ENCODE results near the gene ADIPOR1.
"Not testable (repeated sequence)": the region's sequence is repeated elsewhere in the genome, so short reads cannot be mapped to it uniquely, and the experiment has no call there.

The ADIPOR1 gene

DNA sequence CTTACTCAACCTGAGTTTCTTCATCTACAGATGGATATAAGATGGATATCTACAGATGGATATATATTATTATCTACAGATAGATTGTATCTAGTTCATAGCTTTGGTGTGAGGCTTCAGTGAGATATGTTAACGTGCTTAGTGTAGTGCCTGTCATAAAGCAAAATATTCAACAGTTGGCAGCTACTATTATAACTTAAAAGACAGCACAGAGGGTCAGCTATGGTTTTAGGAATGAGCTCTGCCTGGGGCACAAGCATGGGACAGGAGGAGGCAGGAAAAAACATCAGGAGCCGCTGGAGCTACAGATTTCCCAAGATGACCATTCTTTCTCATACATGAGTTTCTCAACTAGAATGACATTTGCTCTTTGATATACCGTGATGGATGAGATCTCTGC lies 10.2 kb upstream of the ADIPOR1 start:
- DNase-seq: no peak

DNA sequence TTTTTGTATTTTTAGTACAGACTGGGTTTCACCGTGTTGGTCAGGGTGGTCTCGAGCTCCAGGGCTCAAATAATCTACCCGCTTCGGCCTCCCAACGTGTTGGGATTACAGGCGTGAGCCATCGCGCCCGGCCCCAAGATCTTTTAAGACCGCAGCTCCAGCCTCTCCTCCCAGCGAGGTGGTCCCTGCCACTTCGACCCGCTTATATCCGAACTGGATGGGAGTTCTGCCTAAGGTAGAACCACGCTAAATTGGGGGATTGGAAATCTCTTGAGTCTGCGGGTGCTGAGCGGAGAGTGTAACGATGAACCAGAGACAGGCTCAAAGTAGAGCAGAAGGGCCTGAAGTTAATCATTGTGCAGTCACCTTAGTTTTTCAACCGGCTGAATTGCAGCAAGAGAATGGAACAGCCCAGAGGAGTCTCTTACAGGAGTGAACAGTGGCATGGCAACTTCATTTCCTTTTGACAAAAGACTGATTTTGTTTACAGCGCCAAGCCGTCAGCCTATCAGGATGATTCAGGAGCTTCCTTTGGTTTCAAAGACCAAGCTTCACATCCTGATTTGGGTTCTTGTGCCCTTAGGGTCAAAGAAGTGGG lies 9.7 kb upstream of the ADIPOR1 start:
- DNase-seq: peak in 1 of 2 donors; percentile 2

- DNase-seq: peak in 1 of 2 donors; percentile 21
These were observed 8.1 kb upstream of the ADIPOR1 start for GRCh38 chr1:202966006-202966898.

DNA sequence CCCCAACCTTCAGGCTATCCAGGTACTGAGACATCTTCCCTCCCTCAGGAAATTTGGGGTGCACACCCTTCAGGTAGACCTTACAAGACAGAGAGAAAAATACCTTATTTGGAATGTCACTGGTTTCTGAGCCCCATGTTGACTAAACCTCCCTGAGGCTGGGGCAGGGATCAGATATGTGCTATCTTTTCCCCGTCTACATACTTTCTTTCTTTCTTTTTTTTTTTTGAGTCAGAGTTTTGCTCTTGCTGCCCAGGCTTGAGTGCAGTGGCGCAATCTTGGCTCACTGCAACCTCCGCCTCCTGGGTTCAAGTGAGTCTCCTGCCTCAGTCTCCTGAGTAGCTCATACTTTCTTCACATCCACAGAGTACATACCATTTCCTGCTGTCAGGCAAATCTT lies 7.3 kb upstream of the ADIPOR1 start:
- DNase-seq: no peak

- DNase-seq: no peak
These were observed 6.8 kb upstream of the ADIPOR1 start for GRCh38 chr1:202964791-202965410.

DNA sequence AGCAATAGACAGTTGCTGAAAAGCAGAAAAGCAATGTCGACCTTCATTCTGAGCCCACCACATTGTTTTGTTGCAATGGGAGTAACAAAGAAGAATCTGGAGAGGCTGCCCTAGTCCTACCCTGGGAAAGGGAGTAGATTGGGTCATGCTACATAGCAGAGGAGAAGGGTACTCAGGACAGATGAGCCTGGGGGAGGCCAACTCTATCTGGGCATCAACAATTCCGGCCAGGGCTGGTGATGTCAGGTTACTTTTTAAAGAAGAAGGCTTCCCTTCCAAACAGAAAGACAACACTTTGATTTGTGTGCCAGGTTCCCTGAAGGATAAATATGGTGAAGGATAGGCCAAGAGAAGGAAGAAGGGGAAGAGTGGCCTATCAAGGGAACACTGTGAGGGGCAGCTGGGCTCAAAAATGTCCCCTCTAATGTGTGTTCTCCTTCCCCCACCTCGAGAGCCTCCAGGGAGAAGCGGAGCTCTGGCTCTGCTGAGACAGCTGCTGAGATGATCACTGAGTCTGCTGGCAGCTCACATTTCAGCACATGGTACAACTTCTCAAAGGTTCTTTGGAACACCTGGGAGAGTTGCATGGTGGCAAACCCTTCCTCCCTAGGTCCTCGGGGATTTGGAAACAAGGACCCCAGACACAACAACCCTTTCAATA lies 3.2 kb upstream of the ADIPOR1 start:
- DNase-seq: no peak

DNA sequence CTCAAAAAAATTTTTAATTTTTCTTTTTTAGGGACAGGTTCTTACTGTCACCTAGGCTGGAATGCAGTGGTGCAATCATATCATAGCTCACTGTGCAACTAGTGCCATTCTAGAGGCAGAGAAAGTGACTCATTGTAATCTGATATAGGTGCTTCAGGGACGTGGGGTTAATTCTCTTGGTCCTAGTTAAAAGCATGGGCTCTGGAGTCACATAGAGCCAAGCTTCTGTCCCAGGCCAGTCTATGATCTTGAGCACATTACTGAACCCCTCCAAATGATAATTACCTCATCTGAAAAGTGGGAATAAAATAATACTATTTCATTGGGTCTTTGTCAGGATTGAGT lies 1.1 kb upstream of the ADIPOR1 start:
- DNase-seq: no peak

DNA sequence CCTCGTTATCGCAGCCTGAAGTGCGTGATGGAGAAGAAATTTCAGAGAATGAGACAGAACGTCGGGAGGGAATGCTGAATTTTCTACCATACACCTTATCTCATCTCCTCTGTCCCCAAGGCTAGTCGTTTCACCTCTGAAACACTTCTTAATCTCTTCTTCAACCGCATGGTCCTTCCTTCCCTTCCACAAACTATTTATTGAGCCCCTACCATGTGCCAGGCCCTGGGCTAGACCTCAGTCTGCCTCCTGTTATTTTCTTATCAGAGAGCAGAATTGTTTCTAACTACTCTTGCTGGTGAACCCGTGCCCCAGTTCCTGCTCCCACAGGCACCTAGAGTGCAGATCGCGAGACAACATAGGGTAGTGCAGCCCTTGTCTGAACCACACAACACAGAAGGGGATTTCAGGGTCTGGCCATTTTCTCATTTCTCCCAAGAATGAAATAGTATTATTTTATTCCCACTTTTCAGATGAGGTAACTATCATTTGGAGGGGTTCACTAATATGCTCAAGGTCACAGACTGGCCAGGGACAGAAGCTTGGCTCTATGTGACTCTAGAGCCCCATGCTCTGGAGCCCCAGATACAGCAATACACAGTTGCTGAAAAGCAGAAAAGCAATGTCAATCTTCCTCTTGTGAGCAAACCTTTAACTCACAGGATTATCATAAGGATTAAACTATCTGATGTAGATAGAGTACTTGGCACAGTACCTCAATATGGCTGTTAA lies 598 bp upstream of the ADIPOR1 start:
- peak in 1 of 2 donors; percentile 17 for DNase-seq

- no peak for DNase-seq
These were observed 1.1 kb downstream of the ADIPOR1 start for GRCh38 chr1:202956969-202957368.

DNA sequence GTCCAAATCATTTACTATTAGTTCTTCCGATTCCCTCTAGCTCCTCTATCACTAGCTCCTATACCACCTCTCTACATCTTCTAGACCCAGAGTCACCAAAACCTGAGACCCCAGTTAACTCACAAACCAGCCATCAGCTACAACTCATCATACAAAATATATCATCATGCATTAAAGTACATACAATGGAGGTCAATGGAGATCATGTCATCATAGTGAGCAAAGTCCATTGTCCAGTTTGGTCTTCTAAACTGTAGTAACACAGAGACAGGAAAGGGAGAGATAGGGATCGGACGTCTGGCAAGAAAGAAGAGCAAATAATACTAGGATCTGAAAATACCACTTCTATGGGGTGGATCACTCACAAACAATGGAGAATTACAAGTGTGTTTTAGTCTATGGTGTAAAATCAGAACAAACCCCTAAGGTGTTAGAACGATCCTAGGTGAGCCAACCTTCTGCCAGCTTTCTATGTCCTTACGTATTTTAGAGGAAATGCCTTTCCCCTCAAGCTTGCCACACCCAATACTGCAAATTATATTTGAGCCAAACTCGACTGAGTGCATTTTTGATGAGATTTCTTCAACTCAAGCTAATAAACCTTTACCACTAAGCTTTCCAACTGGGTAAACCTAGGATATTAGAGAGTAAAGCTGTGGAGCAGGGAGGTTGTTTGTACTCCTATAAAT lies 3.9 kb downstream of the ADIPOR1 start:
- DNase-seq: no peak

DNA sequence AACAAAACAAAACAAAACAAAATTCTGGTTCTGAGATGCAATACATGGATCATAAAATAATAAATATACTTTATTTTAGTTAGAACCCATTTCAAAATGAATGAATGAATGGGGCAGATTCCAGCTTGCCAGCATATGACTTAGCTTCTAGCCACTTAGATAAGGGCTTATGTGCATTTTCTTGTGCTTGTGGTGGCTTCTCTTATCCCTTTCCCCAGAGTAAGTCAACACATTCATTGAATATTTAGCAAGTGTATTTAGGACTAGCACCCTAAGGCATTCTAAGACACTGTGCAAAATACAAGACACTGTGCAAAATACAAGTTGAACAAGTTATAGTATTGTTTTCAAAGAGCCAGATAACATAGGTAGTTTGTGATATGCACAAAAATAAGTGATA lies 4.7 kb downstream of the ADIPOR1 start:
- no peak for DNase-seq

DNA sequence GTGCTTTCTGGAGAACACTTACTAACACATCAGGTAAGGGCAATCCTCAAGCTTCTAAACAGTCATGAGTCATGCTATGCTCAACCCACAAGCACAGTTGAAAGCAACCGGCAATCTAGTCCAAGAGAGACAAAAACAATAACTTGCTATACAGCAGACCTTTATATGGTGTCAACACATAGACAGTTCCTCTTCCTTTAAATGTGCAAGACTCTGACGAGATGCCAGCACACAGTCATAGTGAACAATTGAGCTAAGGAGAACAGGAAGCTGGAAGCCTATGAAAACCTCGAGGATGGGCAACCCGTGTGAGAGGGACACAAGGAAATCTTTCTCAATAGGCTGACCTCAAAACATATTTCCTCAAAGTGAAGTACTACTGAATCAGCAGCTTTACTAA lies 5.3 kb downstream of the ADIPOR1 start:
- DNase-seq: no peak

DNA sequence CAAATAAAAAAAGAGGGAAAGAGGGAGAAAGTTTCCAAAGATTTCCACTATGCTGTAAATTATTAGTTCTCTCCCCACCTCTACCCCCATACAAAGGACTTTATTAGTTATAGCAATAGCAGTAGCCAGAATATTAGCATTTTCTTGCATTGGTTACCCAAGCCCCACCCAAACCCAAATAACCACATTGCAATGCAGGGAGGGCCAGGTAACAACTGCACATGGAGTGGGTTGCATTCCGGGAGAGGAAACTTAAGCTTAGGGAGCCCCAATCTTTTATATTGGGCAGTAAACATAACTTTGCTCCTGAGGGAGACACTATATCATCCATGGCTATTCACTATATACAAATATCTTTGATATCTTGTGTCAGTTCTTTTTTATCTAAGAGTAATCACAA lies 6.0 kb downstream of the ADIPOR1 start:
- no peak for DNase-seq

GRCh38 chr1:202951437-202951836 lies 6.7 kb downstream of the ADIPOR1 start:
- no peak for DNase-seq

DNA sequence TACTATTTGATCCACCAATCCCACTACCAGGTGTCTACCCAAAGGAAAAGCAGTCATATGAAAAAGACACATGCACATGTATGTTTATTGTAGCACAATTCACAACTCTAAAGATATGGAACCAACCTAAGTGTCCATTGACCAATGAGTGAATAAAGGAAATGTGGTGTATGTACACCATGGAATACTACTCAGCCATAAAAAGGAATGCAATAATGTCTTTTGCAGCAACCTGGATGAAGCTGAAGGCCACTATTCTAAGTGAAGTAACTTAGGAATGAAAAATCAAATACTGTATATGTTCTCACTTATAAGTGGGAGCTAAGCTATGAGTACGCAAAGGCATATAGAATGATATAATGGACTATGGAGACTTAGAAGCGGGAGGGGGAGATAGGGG lies 12.6 kb downstream of the ADIPOR1 start:
- DNase-seq: no peak

GRCh38 chr1:202944438-202944921 lies 13.6 kb downstream of the ADIPOR1 start:
- DNase-seq: no peak

DNA sequence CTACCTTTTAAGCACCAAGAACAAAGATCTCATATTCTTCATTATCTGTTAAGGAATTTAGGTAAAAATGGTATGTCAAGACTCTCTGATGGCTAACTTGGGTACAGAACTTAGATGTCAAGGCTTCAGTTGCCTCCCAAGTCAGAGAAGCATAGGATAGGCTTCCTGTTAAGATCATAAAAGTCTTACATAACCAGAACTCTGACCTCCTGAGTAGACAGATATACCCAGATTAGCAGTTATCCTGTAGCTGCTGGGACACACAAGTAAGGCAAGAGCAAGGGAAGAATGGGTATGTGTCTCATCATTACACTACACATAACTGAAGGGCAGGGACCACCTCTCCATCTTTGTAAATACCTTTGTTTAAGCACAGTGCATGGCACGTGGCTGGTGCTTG lies 15.7 kb downstream of the ADIPOR1 start:
- no peak for DNase-seq

DNA sequence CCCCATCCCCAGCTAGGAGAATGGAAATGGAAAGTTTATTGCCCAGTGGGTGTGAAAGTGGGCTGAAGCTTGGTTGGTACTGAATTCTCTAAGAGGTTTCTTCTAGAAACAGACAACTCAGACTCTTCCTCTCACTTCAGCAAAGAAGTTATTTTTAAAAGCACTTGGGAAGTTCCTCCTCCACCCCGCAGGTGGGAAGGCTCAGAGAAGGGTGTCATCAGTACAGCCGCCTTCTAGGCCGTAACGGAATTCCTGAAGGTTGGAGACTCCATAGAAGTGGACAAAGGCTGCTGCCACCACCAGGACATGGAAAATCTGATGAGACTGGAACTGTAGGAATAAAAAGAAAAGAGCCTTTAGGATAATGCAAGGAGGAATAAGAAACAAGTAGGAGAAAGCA lies 16.7 kb downstream of the ADIPOR1 start:
- no peak for DNase-seq

GRCh38 chr1:202940561-202940960 lies 17.6 kb downstream of the ADIPOR1 start:
- no peak for DNase-seq

DNA sequence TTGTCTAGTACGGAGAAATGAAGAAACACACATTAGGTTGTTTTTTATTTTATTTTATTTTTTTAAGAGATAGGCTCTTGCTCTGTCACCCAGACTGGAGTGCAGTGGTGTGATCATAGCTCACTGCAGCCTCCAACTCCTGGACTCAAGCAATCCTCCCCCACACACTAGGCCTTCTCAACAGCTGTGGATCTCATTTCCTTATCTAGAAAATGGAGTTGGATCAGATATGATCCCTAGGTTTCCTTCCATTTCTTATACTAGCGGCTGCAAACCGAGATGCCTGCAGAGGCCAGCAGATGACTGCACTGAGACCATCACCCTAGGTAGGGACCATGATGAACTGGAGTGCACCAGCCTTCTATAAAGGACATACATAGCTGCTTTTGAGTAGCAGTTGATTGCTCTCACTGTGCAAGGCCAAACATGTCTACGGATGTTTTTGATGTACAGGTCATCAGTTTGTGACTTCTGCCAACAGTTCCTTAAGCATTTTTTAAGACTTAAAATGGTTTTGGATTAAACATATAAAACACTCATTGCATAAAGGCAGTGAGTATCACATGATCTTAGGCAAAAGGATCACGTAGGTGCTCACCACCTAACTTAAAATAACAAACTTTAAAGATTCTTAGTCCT lies 19.7 kb downstream of the ADIPOR1 start:
- no peak for DNase-seq

GRCh38 chr1:202936409-202936808 lies 21.7 kb downstream of the ADIPOR1 start:
- DNase-seq: not testable (repeated sequence)

DNA sequence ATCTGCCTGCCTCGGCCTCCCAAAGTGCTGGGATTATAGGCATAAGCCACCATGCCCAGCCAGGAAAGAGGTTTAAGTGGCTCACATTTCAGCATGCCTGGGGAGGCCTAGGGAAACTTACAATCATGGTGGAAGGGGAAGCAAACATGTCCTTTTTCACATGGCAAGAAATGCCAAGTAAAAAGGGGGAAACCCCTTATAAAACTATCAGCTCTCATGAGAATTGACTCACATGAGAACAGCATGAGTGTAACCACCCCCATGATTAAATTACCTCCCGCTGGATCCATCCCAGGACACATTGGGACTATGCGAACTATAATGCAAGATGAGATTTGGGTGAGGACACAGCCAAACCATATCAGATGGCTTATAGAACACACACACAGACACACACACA lies 22.3 kb downstream of the ADIPOR1 start:
- DNase-seq: no peak

Data from stimulated activated CD4-positive, alpha-beta T cell treated with anti-CD3 and anti-CD28 coated beads, Interleukin-2, amount 100 ng/mL, for 24 hours (primary cell).